Heart right ventricle (tissue), 16 donors: ENCODE measurements around the gene RFXAP. TPM values are rescaled to one million over a fixed set of nuclear protein-coding genes. Genes with fewer than 3 reads are reported as not detected.
A peak's percentile ranks its signal among the peaks of the same experiment; 100 is the strongest.

Source experiments
- ATAC-seq, 8 donors: fragments of 200-7000 bp; cut with Tn5 transposase; one replicate each; pipeline ENCODE4 v1.9.1; 2020; ENCODE audit warnings: mild to moderate bottlenecking in 8 of 8, moderate library complexity in 8 of 8, moderate number of reproducible peaks in 1 of 8
- DNase-seq, 2 donors: peaks; one replicate each; pipeline ENCODE4 v3.0.0-alpha.2; 2020
- H3K27ac ChIP-seq, 10 donors: fragments of 200-600 bp; sonication (generic) in 2 of 10; one replicate each; pipeline versions ENCODE4 v1.5.0 to v1.8.0; 2020 to 2022; ENCODE audit warnings: mild to moderate bottlenecking in 3 of 10
- H3K27me3 ChIP-seq, 7 donors: fragments of 200-600 bp; one replicate each; pipeline ENCODE4 v1.8.0; 2021 to 2022; ENCODE audit warnings: mild to moderate bottlenecking in 2 of 7
- H3K36me3 ChIP-seq, 9 donors: fragments of 200-600 bp; sonication (generic) in 1 of 9; one replicate each; pipeline versions ENCODE4 v1.5.0 to v1.8.0; 2020 to 2022; ENCODE audit warnings: mild to moderate bottlenecking in 2 of 9
- H3K4me1 ChIP-seq, 9 donors: fragments of 200-600 bp; sonication (generic) in 1 of 9; one replicate each; pipeline versions ENCODE4 v1.5.0 to v1.8.0; 2020 to 2022; ENCODE audit warnings: mild to moderate bottlenecking in 4 of 9
- H3K4me3 ChIP-seq, 10 donors: fragments of 200-600 bp; sonication (generic) in 2 of 10; one replicate each; pipeline versions ENCODE4 v1.5.0 to v1.8.0; 2020 to 2022; ENCODE audit warnings: mild to moderate bottlenecking in 7 of 10, moderate library complexity in 2 of 10
- H3K9me3 ChIP-seq, 11 donors: fragments of 200-600 bp in 10 of 11; sonication (generic) in 2 of 11; one replicate each; pipeline versions ENCODE4 v1.5.0 to v1.8.0; 2013 to 2022; ENCODE audit warnings: mild to moderate bottlenecking in 2 of 11, control low read depth in 1 of 11, moderate library complexity in 1 of 11
- CTCF ChIP-seq, 9 donors: fragments of 200-600 bp; sonication (generic) in 2 of 9; IDR thresholded peaks; one replicate each; pipeline versions ENCODE4 v1.5.0 to v1.8.0; 2021 to 2022; ENCODE audit warnings: antibody characterized with exemption in 9 of 9, mild to moderate bottlenecking in 5 of 9, moderate library complexity in 1 of 9
- WGBS, 2 donors: extraction: QIAGEN DNeasy Blood & Tissue Kit; methylation state at CpG; one replicate each; pipeline ENCODE4 v1.1.7; 2013; ENCODE audit warnings: inconsistent platforms in 1 of 2; 5-methylcytosine and 5-hydroxymethylcytosine counted together
- intact Hi-C, 10 donors: fragments of 100-400 bp; cut with DNase I; formaldehyde crosslinking; loops; one replicate each; pipeline versions ENCODE4 v1.11.1 to v1.14.2; 2022
- polyA plus RNA-seq, 2 donors: library from polyadenylated mRNA; stranded (reverse); fragments of 200-250 nt; gene quantifications; one replicate each; pipeline ENCODE4 v1.2.3, GENCODE V29; 2013
- total RNA-seq, 10 donors: library from RNA; stranded (reverse); fragmentation: NEBNext Ultra II Directional in 3 of 10; extraction: Animal tissue kit (Norgen Biotek cat#: 25700) in 3 of 10; gene quantifications; one replicate each; pipeline versions ENCODE4 v1.2.1 to v1.2.4, GENCODE V29; 2021 to 2023
- donor health status: Arrhythmogenic right ventricular cardiomyopathy.
- donor health status: ischemic (EF 13 %, LVEDD 7.1; RV severe dilation, severe dysfunction).
- donor health status: healthy with polysubstance abuse.
- donor health status: DM: no; HTN: yes; CAD: no.
- donor health status: DM: no; HTN: no; CAD: no.
- donor health status: ischemic (EF 25% LVEDD 6.9; RV normal size, moderate dysfunction).
- donor health status: ischemic (EF 25% LVEDD 5.7; RV mildly dilated, moderate dysfunction).
- donor health status: healthy.
- donor health status: DM: yes; HTN: yes; CAD: no.
- donor health status: Ischemic cardiomyopathy.
- donor health status: ischemic (EF 35%, LVEDD 5.7; RV mildly dilated, moderate dysfunction).
- donor health status: nonischemic (EF 11% LVEDD 7.7; RV severe dilation, severe dysfunction).
- donor health status: DM: yes; HTN: yes; CAD: no.
- donor health status: PGD.
- donor health status: ischemic (EF 29% LVEDD 5.4; RV normal size, mild dysfunction).
- donor health status: nonischemic (EF 23%, LVEDD 6.1; RV moderate dilation, normal function).

RFXAP gene
- total and polyA plus RNA-seq, 12 donors = 2.0 to 6.9 (median 3.7) TPM

GRCh38 chr13:36872621-36873020 is 53.6 kb downstream of the RFXAP start:
- 58 to 69% methylated on average over 10 of the region's 10 CpGs for WGBS, 2 donors
- no peak for TF ChIP-seq CTCF (IDR thresholded peaks at IDR 0.05)
- H3K27me3 ChIP-seq = no peaks in the 10 kb centered on the region
- intact Hi-C loops = no loop called here
- no peak overlapping the region for H3K4me3 ChIP-seq
- no peaks in the 10 kb centered on the region for H3K4me1 ChIP-seq
- H3K36me3 ChIP-seq = peaks cover 0 to 62% (median 0%) of the 10 kb centered on the region in 9 donors
- DNase-seq (peak in 1 of 2 donors; percentile 19), ATAC-seq (peak in 7 of 8 donors; percentile 25 to 91 (median 65))
- H3K9me3 ChIP-seq = no peaks in the 10 kb centered on the region
- H3K27ac ChIP-seq = no peak overlapping the region

- ATAC-seq = no peak
- H3K27ac ChIP-seq = no peak overlapping the region
- H3K9me3 ChIP-seq = no peaks in the 10 kb centered on the region
- TF ChIP-seq CTCF (IDR thresholded peaks at IDR 0.05) = no peak
- H3K4me1 ChIP-seq = no peaks in the 10 kb centered on the region
- H3K4me3 ChIP-seq = no peak overlapping the region
- no peaks in the 10 kb centered on the region for H3K27me3 ChIP-seq
- intact Hi-C loops = no loop called here
- WGBS, 2 donors = 92 to 96% methylated on average over 4 of the region's 4 CpGs
- peaks cover 0 to 68% (median 0%) of the 10 kb centered on the region in 9 donors for H3K36me3 ChIP-seq
- DNase-seq = no peak
These were observed 56.4 kb downstream of the RFXAP start for GRCh38 chr13:36875431-36875830.

- H3K4me1 ChIP-seq = peaks cover 0 to 3% (median 0%) of the 10 kb centered on the region in 9 donors
- WGBS, 2 donors = 71 to 72% methylated on average over 4 of the region's 4 CpGs
- no peak for TF ChIP-seq CTCF (IDR thresholded peaks at IDR 0.05)
- no peak overlapping the region for H3K27ac ChIP-seq
- no peaks in the 10 kb centered on the region for H3K9me3 ChIP-seq
- intact Hi-C loops = no loop called here
- no peak overlapping the region for H3K4me3 ChIP-seq
- DNase-seq (no peak), ATAC-seq (no peak)
- H3K36me3 ChIP-seq = peaks cover 0 to 62% (median 0%) of the 10 kb centered on the region in 9 donors
- H3K27me3 ChIP-seq = no peaks in the 10 kb centered on the region
These were observed 56.9 kb downstream of the RFXAP start for GRCh38 chr13:36875961-36876360.

Other genes starting within 250 kb of the RFXAP start
- gene SERTM1, start 145.2 kb upstream of the RFXAP start, total RNA-seq = 1 to 10 TPM in 1 of 10 donors, under 1 TPM in 9; 0.13 to 1.2 (median 0.41) TPM
- under 1 TPM in 1 of 2 donors, not detected in 1; 0.22 TPM for gene SERTM1, start 145.2 kb upstream of the RFXAP start, polyA plus RNA-seq
- 1 to 10 TPM; 2.4 to 7.8 (median 3.5) TPM for gene SMAD9, start 101.0 kb downstream of the RFXAP start, total RNA-seq
- gene SMAD9, start 101.0 kb downstream of the RFXAP start, polyA plus RNA-seq = 1 to 10 TPM; 1.2 to 1.3 TPM
- 10 to 100 TPM in 4 of 10 donors, 1 to 10 TPM in 6; 7.3 to 17.5 (median 9.5) TPM for gene ALG5, start 180.1 kb downstream of the RFXAP start, total RNA-seq
- 10 to 100 TPM; 18.1 to 29.6 TPM for gene ALG5, start 180.1 kb downstream of the RFXAP start, polyA plus RNA-seq
- gene EXOSC8, start 181.6 kb downstream of the RFXAP start, total RNA-seq = 10 to 100 TPM; 19.0 to 31.1 (median 24.7) TPM
- gene EXOSC8, start 181.6 kb downstream of the RFXAP start, polyA plus RNA-seq = 10 to 100 TPM; 33.9 to 70.0 TPM
- gene SUPT20H, start 240.5 kb downstream of the RFXAP start, total RNA-seq = 10 to 100 TPM; 19.9 to 31.9 (median 27.0) TPM
- gene SUPT20H, start 240.5 kb downstream of the RFXAP start, polyA plus RNA-seq = 10 to 100 TPM; 17.7 to 28.8 TPM